ENCODE data around the gene FCN3.

The FCN3 gene

DNA sequence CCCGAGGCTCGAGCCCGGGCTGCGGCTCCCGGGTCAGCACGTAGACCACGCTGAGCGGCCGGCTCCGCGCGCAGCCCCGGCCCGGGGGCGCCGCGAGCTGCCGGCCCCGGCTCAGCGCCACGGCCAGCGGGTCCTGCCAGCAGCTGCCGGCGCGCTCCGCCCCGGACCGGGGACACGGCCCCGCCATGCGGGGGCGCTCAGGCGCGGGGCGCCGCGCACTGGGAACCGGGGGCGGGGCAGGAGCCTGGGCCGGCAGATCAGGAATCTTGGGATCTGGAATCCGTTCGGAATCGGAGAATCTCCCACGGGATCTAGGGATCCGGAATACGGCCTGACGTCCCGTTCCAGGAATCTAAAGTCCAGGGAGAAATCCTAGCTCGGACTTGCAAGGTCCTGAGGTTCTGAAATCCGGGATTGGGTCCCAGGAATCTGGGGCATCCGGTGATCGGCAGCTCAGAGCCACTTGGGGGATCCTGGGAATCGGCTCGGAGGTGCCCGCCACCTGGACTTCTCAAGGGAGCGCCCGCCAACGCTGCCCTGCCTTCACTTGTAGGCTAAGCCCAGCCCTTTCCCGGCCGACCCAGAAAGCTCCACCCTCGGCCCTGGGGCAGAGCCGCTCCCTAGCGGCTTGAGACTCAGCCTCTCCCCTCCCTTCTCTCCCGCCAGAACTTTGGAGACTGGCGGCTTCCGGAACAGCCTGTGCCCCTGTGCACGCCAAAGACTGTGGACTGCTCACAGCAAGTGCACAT lies 8.0 kb downstream of the FCN3 start, which contains the start of gene MAP3K6:
TSS of gene MAP3K6 (minus strand) at position 551 of the 749 bp plus-strand sequence. CDS start at position 187, 364 bp downstream.
- TF ChIP-seq, protein P1, sequence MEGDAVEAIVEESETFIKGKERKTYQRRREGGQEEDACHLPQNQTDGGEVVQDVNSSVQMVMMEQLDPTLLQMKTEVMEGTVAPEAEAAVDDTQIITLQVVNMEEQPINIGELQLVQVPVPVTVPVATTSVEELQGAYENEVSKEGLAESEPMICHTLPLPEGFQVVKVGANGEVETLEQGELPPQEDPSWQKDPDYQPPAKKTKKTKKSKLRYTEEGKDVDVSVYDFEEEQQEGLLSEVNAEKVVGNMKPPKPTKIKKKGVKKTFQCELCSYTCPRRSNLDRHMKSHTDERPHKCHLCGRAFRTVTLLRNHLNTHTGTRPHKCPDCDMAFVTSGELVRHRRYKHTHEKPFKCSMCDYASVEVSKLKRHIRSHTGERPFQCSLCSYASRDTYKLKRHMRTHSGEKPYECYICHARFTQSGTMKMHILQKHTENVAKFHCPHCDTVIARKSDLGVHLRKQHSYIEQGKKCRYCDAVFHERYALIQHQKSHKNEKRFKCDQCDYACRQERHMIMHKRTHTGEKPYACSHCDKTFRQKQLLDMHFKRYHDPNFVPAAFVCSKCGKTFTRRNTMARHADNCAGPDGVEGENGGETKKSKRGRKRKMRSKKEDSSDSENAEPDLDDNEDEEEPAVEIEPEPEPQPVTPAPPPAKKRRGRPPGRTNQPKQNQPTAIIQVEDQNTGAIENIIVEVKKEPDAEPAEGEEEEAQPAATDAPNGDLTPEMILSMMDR (IDR thresholded peaks at IDR 0.05; ENCODE audit: borderline replicate concordance, insufficient read depth, low read depth, low read length), result peak; percentile 63; the same call in 1 of the 2 replicates
- peak within 1 kb of the TSS; percentile 36 for H3K4me3 ChIP-seq (ENCODE audit: low read depth, low read length)

DNA sequence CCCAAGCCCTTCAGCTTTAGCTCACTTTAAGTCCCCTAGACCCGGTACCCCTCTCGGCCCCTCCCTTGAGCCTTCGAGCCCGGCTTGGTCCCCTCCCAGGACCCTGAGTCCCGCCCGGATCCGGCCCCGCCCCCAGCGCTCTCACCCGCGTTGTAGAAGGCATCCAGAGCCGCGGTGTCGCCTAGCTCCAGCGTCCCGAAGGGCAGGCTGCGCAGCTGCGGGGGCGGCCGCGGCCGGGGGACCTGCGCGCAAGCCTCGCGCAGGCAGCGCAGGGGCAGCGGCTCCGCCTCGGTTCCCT lies 8.6 kb downstream of the FCN3 start:
- TF ChIP-seq, protein P1 (IDR thresholded peaks at IDR 0.05; ENCODE audit: borderline replicate concordance, insufficient read depth, low read depth, low read length), result no peak
- peak overlapping the region; percentile 33 for H3K4me3 ChIP-seq (ENCODE audit: low read depth, low read length)

DNA sequence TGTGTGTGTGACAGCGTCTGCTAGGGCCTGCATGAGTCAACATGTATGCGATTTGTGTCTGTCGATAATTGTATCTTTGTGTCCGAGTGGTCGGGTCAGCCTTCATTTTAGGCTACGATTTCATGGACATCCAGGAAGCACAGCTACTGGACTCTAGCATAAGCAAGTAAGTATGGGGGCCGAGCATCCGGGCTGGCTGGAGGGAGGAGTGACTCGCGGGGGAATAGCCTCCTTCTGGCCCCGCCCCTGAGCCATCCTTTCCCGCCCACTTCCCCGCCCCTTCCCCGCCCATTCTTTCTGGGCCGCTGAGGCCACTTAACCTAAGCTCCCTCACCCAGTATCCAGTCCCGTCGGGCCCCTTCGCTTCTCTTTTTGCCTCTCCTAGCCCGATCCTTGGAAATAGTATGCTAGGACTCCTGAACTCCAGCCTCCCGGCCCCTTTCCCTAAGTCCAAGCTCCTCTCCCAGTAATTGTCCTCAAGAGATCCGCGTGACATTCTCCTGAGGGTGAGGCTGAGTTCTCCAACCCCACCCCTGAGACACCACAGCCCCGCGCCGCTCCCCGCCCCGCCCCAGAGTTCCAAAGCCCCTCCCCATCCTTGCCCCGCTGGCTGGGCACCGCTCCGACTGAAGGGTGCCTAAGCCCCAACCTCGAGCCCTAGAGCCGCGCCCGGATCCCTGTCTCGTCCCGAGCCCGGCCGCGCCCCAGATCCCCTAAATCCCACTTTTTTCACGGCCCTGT lies 9.1 kb downstream of the FCN3 start:
- peak overlapping the region; percentile 33 for H3K4me3 ChIP-seq (ENCODE audit: low read depth, low read length)
- TF ChIP-seq, protein P1 (IDR thresholded peaks at IDR 0.05; ENCODE audit: borderline replicate concordance, insufficient read depth, low read depth, low read length), result no peak

DNA sequence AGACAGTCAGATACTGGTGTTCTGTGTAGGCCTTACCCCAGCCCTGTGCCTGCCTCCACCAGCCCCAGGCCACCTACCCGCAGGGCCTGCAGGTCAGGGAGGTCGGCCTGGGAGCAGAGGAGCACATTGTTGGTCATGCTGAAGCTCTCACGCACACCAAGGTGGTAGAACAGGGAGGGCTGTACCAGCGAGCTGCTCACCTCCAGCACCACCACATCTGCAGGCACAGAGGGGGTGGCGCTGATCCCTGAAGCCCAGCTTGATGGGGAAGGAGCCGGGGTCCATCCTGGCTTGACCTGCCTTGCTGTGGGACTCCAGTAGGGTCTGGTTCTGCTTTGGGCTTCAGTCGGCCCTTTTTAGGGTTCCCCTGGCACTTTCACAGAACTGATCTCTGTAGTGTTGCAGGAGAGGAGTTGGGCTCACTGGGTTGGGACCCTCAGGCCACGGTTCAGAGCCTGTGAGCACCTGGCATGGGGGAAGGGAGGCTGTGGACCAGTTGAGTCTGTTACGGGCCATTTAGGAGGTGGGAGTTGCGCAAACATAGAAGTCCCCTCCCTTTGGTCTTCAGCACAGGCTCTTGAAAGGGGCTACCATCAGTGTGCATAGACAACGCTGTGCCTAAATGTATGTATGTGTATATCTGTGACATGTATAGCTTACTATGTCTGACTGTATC lies 9.8 kb downstream of the FCN3 start:
- H3K4me3 ChIP-seq (ENCODE audit: low read depth, low read length), result no peak overlapping the region
- TF ChIP-seq, protein P1 (IDR thresholded peaks at IDR 0.05; ENCODE audit: borderline replicate concordance, insufficient read depth, low read depth, low read length), result no peak

DNA sequence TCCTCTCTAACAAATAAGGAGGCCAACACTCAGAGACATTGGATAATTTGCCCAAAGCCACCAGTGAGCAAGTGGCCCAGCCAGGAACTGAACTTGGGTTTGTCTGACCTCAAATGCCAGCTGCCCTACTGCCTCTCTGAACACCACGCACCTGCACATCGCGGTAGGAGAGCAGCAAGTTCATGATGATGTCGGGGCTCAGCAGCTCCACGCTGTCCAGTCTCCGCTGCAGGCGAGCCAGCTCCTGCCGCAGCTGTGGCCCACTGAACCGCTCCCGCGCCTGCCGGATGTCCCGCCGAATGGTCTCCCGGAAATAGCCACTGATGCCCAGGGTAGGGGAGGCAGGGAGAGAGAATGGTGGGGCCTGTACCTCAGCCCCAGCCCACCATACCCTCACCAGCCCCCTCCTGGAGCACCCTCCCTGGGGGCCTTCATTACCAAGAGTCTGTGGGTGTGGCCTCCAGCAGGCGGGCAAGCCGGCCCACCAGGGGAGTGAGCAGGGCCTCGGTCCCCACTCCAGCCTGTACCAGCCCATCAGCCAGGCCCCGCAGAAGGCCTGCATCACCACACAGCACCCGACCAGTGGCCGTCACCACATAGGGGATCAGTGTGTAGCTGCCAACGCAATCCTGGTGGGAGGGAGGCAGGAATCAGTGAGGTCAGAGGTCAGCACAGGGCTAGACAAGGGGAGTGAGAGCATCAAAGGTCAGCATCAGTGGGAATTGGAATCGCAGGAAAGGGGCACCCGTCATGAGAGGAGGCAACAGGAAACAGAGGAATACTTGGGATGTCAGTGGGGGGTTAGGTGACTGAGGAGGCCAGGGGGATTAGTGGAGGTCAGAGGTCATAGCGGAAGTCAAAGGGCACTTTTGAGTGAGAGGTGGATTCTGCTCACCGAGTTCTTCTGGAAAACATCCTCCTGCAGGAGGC lies 10.6 kb downstream of the FCN3 start:
- no peak overlapping the region for H3K4me3 ChIP-seq (ENCODE audit: low read depth, low read length)
- TF ChIP-seq, protein P1 (IDR thresholded peaks at IDR 0.05; ENCODE audit: borderline replicate concordance, insufficient read depth, low read depth, low read length), result no peak

DNA sequence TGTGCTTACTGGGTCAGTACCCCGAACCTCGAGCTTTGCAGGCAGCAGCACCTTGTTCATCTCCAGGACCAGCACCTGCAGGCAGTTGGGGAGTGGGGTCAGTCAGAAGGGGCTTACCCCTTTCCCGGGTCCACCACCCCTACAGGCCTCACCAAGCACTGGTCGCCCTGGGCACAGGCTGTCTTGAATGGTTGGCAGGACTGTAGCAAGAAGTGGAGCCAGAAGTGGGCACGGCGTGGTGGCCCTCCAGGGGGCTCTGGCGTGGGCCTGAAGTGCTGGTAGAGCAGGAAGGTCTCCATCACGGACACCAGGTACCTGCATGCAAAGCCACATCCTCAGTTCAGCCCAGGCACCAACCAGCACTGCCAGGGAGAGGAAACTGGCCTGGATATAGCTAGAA lies 13.1 kb downstream of the FCN3 start:
- H3K4me3 ChIP-seq (ENCODE audit: low read depth, low read length), result no peak overlapping the region
- TF ChIP-seq, protein P1 (IDR thresholded peaks at IDR 0.05; ENCODE audit: borderline replicate concordance, insufficient read depth, low read depth, low read length), result no peak

All from GM12875 (cell line).